ENCODE results near the gene RANBP1.

Gene RANBP1

GRCh38 chr22:20109411-20110358 is 6.2 kb upstream of the RANBP1 start:
- no peak for DNase-seq

- no peak for DNase-seq
Measured at GRCh38 chr22:20110359-20110985, 5.4 kb upstream of the RANBP1 start.

- DNase-seq = peak; percentile 52
Measured at GRCh38 chr22:20111045-20111688, 4.7 kb upstream of the RANBP1 start.

- no peak for DNase-seq
Measured at GRCh38 chr22:20111689-20112622, 3.9 kb upstream of the RANBP1 start.

GRCh38 chr22:20112623-20113511 is 3.0 kb upstream of the RANBP1 start:
- no peak for DNase-seq

- no peak for DNase-seq
Measured at GRCh38 chr22:20113551-20114310, 2.2 kb upstream of the RANBP1 start.

GRCh38 chr22:20114506-20115475 is 1.1 kb upstream of the RANBP1 start:
- DNase-seq = no peak

- no peak for DNase-seq
Measured at GRCh38 chr22:20116376-20116950, 559 bp downstream of the RANBP1 start.

GRCh38 chr22:20116951-20117632 is 1.2 kb downstream of the RANBP1 start, which contains the start of gene TRMT2A:
Gene TRMT2A (minus strand): TSS chr22:20117226. CDS start chr22:20116906, 320 bp downstream.
- peak; percentile 96 for DNase-seq

GRCh38 chr22:20117633-20118299 is 1.9 kb downstream of the RANBP1 start:
- DNase-seq = peak; percentile 32

GRCh38 chr22:20118300-20119020 is 2.6 kb downstream of the RANBP1 start:
- no peak for DNase-seq

GRCh38 chr22:20121856-20122415 is 6.0 kb downstream of the RANBP1 start:
- DNase-seq = no peak

GRCh38 chr22:20123366-20124082 is 7.6 kb downstream of the RANBP1 start:
- no peak for DNase-seq

GRCh38 chr22:20124083-20124787 is 8.3 kb downstream of the RANBP1 start:
- no peak for DNase-seq

All from MV-4-11 (cell line).